H9 (cell line): ENCODE data around the gene DDRGK1. TPM values are rescaled to one million over a fixed set of nuclear protein-coding genes. Genes with fewer than 3 reads are reported as not detected.

Experiments used
- DNase-seq: peaks from one replicate; pipeline ENCODE4 v3.0.0-alpha.2; 2017
- H2AFZ ChIP-seq: one replicate; pipeline ENCODE4 v1.6.1; 2013; ENCODE audit warnings: mild to moderate bottlenecking, low read length, control low read depth, moderate library complexity
- H2AK5ac ChIP-seq: 2 replicates; pipeline ENCODE4 v1.6.1; 2013; ENCODE audit warnings: low read length, control low read depth, mixed read lengths; ENCODE audit not compliant: insufficient read length
- H2BK120ac ChIP-seq: one replicate; pipeline ENCODE4 v1.6.1; 2013; ENCODE audit warnings: low read depth, mild to moderate bottlenecking, low read length, control low read depth, inconsistent platforms; ENCODE audit not compliant: poor library complexity, severe bottlenecking
- H2BK12ac ChIP-seq: 2 replicates; pipeline ENCODE4 v1.6.1; 2013; ENCODE audit warnings: low read length, control low read depth, mixed read lengths, low read depth; ENCODE audit not compliant: insufficient read length
- H2BK15ac ChIP-seq: 2 replicates; pipeline ENCODE4 v1.6.1; 2013; ENCODE audit warnings: low read depth, low read length, control low read depth
- H2BK20ac ChIP-seq: one replicate; pipeline ENCODE4 v1.6.1; 2013; ENCODE audit warnings: low read depth, mild to moderate bottlenecking, low read length, control low read depth, inconsistent platforms; ENCODE audit not compliant: poor library complexity, severe bottlenecking
- H2BK5ac ChIP-seq: 2 replicates; pipeline ENCODE4 v1.6.1; 2013; ENCODE audit warnings: low read length, control low read depth, mixed read lengths; ENCODE audit not compliant: insufficient read length
- H3K14ac ChIP-seq: 2 replicates; pipeline ENCODE4 v1.6.1; 2013; ENCODE audit warnings: low read length, control low read depth; ENCODE audit not compliant: insufficient read depth
- H3K18ac ChIP-seq: 2 replicates; pipeline ENCODE4 v1.6.1; 2013; ENCODE audit warnings: low read depth, mild to moderate bottlenecking, mixed read lengths, low read length, control low read depth; ENCODE audit not compliant: insufficient read length
- H3K23ac ChIP-seq: 2 replicates; pipeline ENCODE4 v1.6.1; 2013; ENCODE audit warnings: low read length, control low read depth, mixed read lengths, low read depth; ENCODE audit not compliant: insufficient read length
- H3K23me2 ChIP-seq: 2 replicates; pipeline ENCODE4 v1.6.1; 2013; ENCODE audit warnings: low read depth, mild to moderate bottlenecking, mixed read lengths, low read length, control low read depth; ENCODE audit not compliant: insufficient read length, poor library complexity, severe bottlenecking
- H3K27ac ChIP-seq: 2 replicates; pipeline ENCODE4 v1.5.1; 2013; ENCODE audit warnings: low read length, control low read depth, mixed read lengths, low read depth; ENCODE audit not compliant: insufficient read length
- H3K27me3 ChIP-seq: 2 replicates; pipeline ENCODE4 v1.6.1; 2013; ENCODE audit warnings: low read length, control low read depth, inconsistent platforms; ENCODE audit not compliant: insufficient read depth
- H3K4ac ChIP-seq: 2 replicates; pipeline ENCODE4 v1.6.1; 2013; ENCODE audit warnings: low read depth, mild to moderate bottlenecking, control low read depth, inconsistent platforms, low read length, moderate library complexity
- H3K4me1 ChIP-seq: 2 replicates; pipeline ENCODE4 v1.6.1; 2013; ENCODE audit warnings: low read length, control low read depth, inconsistent platforms; ENCODE audit not compliant: insufficient read depth
- H3K4me2 ChIP-seq: 2 replicates; pipeline ENCODE4 v1.6.1; 2013; ENCODE audit warnings: low read length, control low read depth, mixed read lengths; ENCODE audit not compliant: insufficient read length, insufficient read depth
- H3K56ac ChIP-seq: 2 replicates; pipeline ENCODE4 v1.6.1; 2013; ENCODE audit warnings: low read depth, mild to moderate bottlenecking, mixed read lengths, low read length, control low read depth; ENCODE audit not compliant: insufficient read length
- H3K79me1 ChIP-seq: 2 replicates; pipeline ENCODE4 v1.6.1; 2013; ENCODE audit warnings: low read depth, mild to moderate bottlenecking, moderate library complexity, low read length, control low read depth, inconsistent platforms; ENCODE audit not compliant: insufficient read depth, poor library complexity, severe bottlenecking
- H3K79me2 ChIP-seq: 2 replicates; pipeline ENCODE4 v1.6.1; 2013; ENCODE audit warnings: low read length, control low read depth, inconsistent platforms; ENCODE audit not compliant: insufficient read depth
- H3K9ac ChIP-seq: 2 replicates; pipeline ENCODE4 v1.6.1; 2013; ENCODE audit warnings: low read length, control low read depth, mixed read lengths; ENCODE audit not compliant: insufficient read length; ENCODE audit errors: extremely low read depth
- H3K9me3 ChIP-seq: one replicate; pipeline ENCODE4 v1.6.1; 2013; ENCODE audit warnings: low read depth, low read length, inconsistent platforms; ENCODE audit not compliant: control insufficient read depth
- H3T11ph ChIP-seq: one replicate; pipeline ENCODE4 v1.6.1; 2013; ENCODE audit warnings: mild to moderate bottlenecking, low read length, control low read depth, inconsistent platforms
- H4K20me1 ChIP-seq: one replicate; pipeline ENCODE4 v1.6.1; 2013; ENCODE audit not compliant: control insufficient read depth, insufficient read length, insufficient read depth
- H4K5ac ChIP-seq: 2 replicates; pipeline ENCODE4 v1.6.1; 2013; ENCODE audit warnings: low read depth, mild to moderate bottlenecking, mixed read lengths, low read length, control low read depth; ENCODE audit not compliant: insufficient read length
- H4K8ac ChIP-seq: replicated peaks from 2 replicates; pipeline ENCODE4 v1.6.1; 2013; ENCODE audit warnings: low read length, control low read depth, mixed read lengths, low read depth; ENCODE audit not compliant: insufficient read length
- H4K91ac ChIP-seq: 2 replicates; pipeline ENCODE4 v1.6.1; 2013; ENCODE audit warnings: low read depth, mild to moderate bottlenecking, moderate library complexity, mixed read lengths, low read length, control low read depth; ENCODE audit not compliant: insufficient read length
- H3K27ac Mint-ChIP-seq, 3 experiments: 2 replicates in 2 of 3; 3 replicates in 1 of 3; pipeline ENCODE4 v1.8.0; 2020 to 2021; ENCODE audit warnings: mixed read lengths in 3 of 3, mild to moderate bottlenecking in 1 of 3, moderate library complexity in 1 of 3
- H3K27me3 Mint-ChIP-seq: 2 replicates; pipeline ENCODE4 v1.8.0; 2021; ENCODE audit warnings: low read depth, mild to moderate bottlenecking, moderate library complexity, mixed read lengths
- H3K36me3 Mint-ChIP-seq, 3 experiments: 2 replicates in 2 of 3; 3 replicates in 1 of 3; pipeline ENCODE4 v1.8.0; 2020 to 2021; ENCODE audit warnings: low read depth in 3 of 3, mixed read lengths in 3 of 3; ENCODE audit not compliant: insufficient read depth in 1 of 3
- H3K4me1 Mint-ChIP-seq, 2 experiments: 2 replicates each; pipeline ENCODE4 v1.8.0; 2020; ENCODE audit warnings: mixed read lengths in 2 of 2
- H3K4me3 Mint-ChIP-seq, 2 experiments: 2 replicates in 1 of 2; 3 replicates in 1 of 2; pipeline ENCODE4 v1.8.0; 2020 to 2021; ENCODE audit warnings: mild to moderate bottlenecking in 2 of 2, mixed read lengths in 2 of 2, moderate library complexity in 1 of 2
- H3K9me3 Mint-ChIP-seq, 2 experiments: 2 replicates in 1 of 2; 3 replicates in 1 of 2; pipeline ENCODE4 v1.8.0; 2020; ENCODE audit warnings: mild to moderate bottlenecking in 2 of 2, mixed read lengths in 2 of 2, moderate library complexity in 1 of 2
- CTCF ChIP-seq: fragments of 200-600 bp; sonication (generic); conservative IDR thresholded peaks from 3 replicates; pipeline ENCODE4 v1.8.0; 2021; ENCODE audit warnings: antibody characterized with exemption, mild to moderate bottlenecking
- WGBS: extraction: QIAGEN DNeasy Blood & Tissue Kit; methylation state at CpG from one replicate; pipeline ENCODE4 v1.1.7; 2013; ENCODE audit warnings: missing lambda C conversion rate, low lambda C conversion rate, mixed read lengths; ENCODE audit not compliant: insufficient read length; ENCODE audit errors: extremely low coverage; 5-methylcytosine and 5-hydroxymethylcytosine counted together
- total RNA-seq: library from RNA; stranded (reverse); gene quantifications from 2 replicates; pipeline ENCODE4 v1.2.1, GENCODE V29; 2021

DDRGK1 gene
- total RNA-seq, 1 experiment from 2014 or later = 58.1 TPM

DNA sequence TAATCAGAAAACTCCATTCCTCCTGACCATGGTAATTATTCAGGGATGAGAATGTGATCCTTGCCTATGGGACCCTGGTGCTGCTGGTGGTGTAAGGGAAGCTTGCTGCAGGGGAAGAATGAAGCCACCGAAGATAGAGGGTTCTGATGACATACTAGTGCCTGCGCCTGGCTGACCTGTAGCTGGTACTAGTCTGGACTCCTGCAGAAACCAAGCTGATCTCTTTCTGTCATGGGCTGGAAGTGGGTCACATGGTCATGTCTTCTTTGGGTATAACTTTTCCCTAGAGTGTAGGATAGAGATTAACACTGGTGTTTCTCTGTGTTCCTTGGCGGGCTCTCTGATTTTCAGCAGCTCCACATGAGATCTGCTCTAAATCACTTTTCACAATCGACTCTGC lies 43.2 kb upstream of the DDRGK1 start:
- DNase-seq = no peak
- no peak overlapping the region for H2BK15ac ChIP-seq
- H3K4me1 ChIP-seq = no peaks in the 10 kb centered on the region; the same call in 1 of the 2 replicates
- Mint-ChIP-seq H3K27me3 (peaks cover 45% of the 10 kb centered on the region), H3K36me3 (no peaks in the 10 kb centered on the region; a peak in 2 of 7 replicates), H3K4me1 (peaks cover 13 to 16% of the 10 kb centered on the region in 2 experiments), H3K9me3 (no peaks in the 10 kb centered on the region), H3K4me3 (no peak overlapping the region), H3K27ac (no peak overlapping the region)
- no peak overlapping the region for H3K18ac ChIP-seq
- H3K23me2 ChIP-seq = peaks cover 8% of the 10 kb centered on the region
- no peak overlapping the region for H3K56ac ChIP-seq
- no peak overlapping the region for H2BK20ac ChIP-seq
- H2BK12ac ChIP-seq = no peak overlapping the region
- no peaks in the 10 kb centered on the region; the same call in 1 of the 2 replicates for H3K27me3 ChIP-seq
- H3K14ac ChIP-seq = no peak overlapping the region
- no peak overlapping the region for H2BK5ac ChIP-seq
- H2AK5ac ChIP-seq = no peak overlapping the region
- H4K8ac ChIP-seq = no peak overlapping the region
- H3K79me1 ChIP-seq = no peaks in the 10 kb centered on the region
- H3K9ac ChIP-seq = no peak overlapping the region
- H3K4ac ChIP-seq = no peak overlapping the region
- no peak for TF ChIP-seq CTCF
- H2AFZ ChIP-seq = no peak overlapping the region
- H3K9me3 ChIP-seq = no peaks in the 10 kb centered on the region
- H3K27ac ChIP-seq = no peak overlapping the region
- no CpG with 5 or more reads among the region's 4 CpGs for WGBS
- H3T11ph ChIP-seq = no peak overlapping the region
- no peak overlapping the region for H3K23ac ChIP-seq
- no peaks in the 10 kb centered on the region for H4K20me1 ChIP-seq
- no peak overlapping the region for H4K5ac ChIP-seq
- no peaks in the 10 kb centered on the region for H3K79me2 ChIP-seq
- H3K4me2 ChIP-seq = no peak overlapping the region
- no peak overlapping the region for H2BK120ac ChIP-seq
- no peak overlapping the region for H4K91ac ChIP-seq
